IMR-90 (cell line): ENCODE measurements around the gene UGT1A10. TPM values are rescaled to one million over a fixed set of nuclear protein-coding genes. Genes with fewer than 3 reads are reported as not detected.

Source experiments
- ATAC-seq: fragments of 200-7000 bp; cut with Tn5 transposase; 2 replicates; pipeline ENCODE4 v1.9.1; 2020; ENCODE audit warnings: low read depth, mild to moderate bottlenecking, moderate library complexity
- BruUV-seq: library from RNA; stranded (reverse); fragments of 400-500 nt; replicated peaks from 2 replicates; lab custom pipeline; 2021; lab: Mats Ljungman, UMichigan
- CTCF ChIA-PET: fragments of 300-600 bp; formaldehyde crosslinking; extraction: SDS; loops from one replicate; lab custom pipeline; 2021; ENCODE audit warnings: antibody characterized with exemption; lab: Yijun Ruan, JAX
- POLR2A ChIA-PET: fragments of 300-600 bp; sonication (Branson Sonifier 250); formaldehyde crosslinking; loops from one replicate; lab custom pipeline; 2022; ENCODE audit warnings: antibody characterized with exemption; ENCODE audit not compliant: unreplicated experiment; lab: Charles Lee
- DNase-seq: peaks from one replicate; pipeline ENCODE4 v3.0.0; 2013
- H2AFZ ChIP-seq: replicated peaks from 2 replicates; pipeline ENCODE3; 2013; ENCODE audit warnings: low read length, mild to moderate bottlenecking; ENCODE audit not compliant: poor library complexity
- H2AK5ac ChIP-seq: 2 replicates; pipeline ENCODE4 v1.6.1; 2013; ENCODE audit warnings: low read depth, low read length, inconsistent platforms
- H2AK9ac ChIP-seq: replicated peaks from 2 replicates; pipeline ENCODE3; 2013; ENCODE audit warnings: mild to moderate bottlenecking, low read depth, low read length, moderate library complexity; ENCODE audit not compliant: poor library complexity
- H2BK120ac ChIP-seq: 2 replicates; pipeline ENCODE4 v1.6.1; 2013; ENCODE audit warnings: low read depth, low read length, inconsistent platforms
- H2BK15ac ChIP-seq: 3 replicates; pipeline ENCODE4 v1.6.1; 2013; ENCODE audit warnings: low read depth, low read length, inconsistent platforms
- H2BK20ac ChIP-seq: 2 replicates; pipeline ENCODE4 v1.6.1; 2013; ENCODE audit warnings: low read depth, mild to moderate bottlenecking, inconsistent platforms, low read length, moderate library complexity
- H2BK5ac ChIP-seq: 2 replicates; pipeline ENCODE4 v1.6.1; 2013; ENCODE audit warnings: mild to moderate bottlenecking, low read depth, low read length, inconsistent platforms; ENCODE audit not compliant: poor library complexity, severe bottlenecking
- H3K14ac ChIP-seq: replicated peaks from 2 replicates; pipeline ENCODE4 v1.6.1; 2013; ENCODE audit warnings: low read depth, low read length, inconsistent platforms
- H3K18ac ChIP-seq: 2 replicates; pipeline ENCODE4 v1.6.1; 2013; ENCODE audit warnings: low read depth, low read length, control low read depth
- H3K23ac ChIP-seq: 2 replicates; pipeline ENCODE4 v1.6.1; 2013; ENCODE audit warnings: low read depth, low read length, inconsistent platforms
- H3K27ac ChIP-seq: 2 replicates; pipeline ENCODE4 v1.5.1; 2013; ENCODE audit warnings: mild to moderate bottlenecking, control low read depth, low read length; ENCODE audit not compliant: insufficient read depth
- H3K27me3 ChIP-seq: 2 replicates; pipeline ENCODE4 v1.6.1; 2013; ENCODE audit warnings: low read length; ENCODE audit not compliant: control insufficient read depth, insufficient read depth
- H3K36me3 ChIP-seq: 2 replicates; pipeline ENCODE4 v1.6.1; 2013; ENCODE audit warnings: low read length, mixed read lengths; ENCODE audit not compliant: control insufficient read depth, insufficient read depth
- H3K4ac ChIP-seq: 2 replicates; pipeline ENCODE4 v1.6.1; 2013; ENCODE audit warnings: low read depth, low read length, inconsistent platforms
- H3K4me1 ChIP-seq: 2 replicates; pipeline ENCODE4 v1.6.1; 2013; ENCODE audit warnings: low read length, mixed read lengths; ENCODE audit not compliant: control insufficient read depth, insufficient read depth
- H3K4me2 ChIP-seq: 2 replicates; pipeline ENCODE4 v1.6.1; 2013; ENCODE audit warnings: low read depth, mild to moderate bottlenecking, control low read depth, low read length, moderate library complexity
- H3K4me3 ChIP-seq: 2 replicates; pipeline ENCODE4 v1.5.1; 2013; ENCODE audit warnings: low read depth, mild to moderate bottlenecking, control low read depth, low read length, moderate library complexity; ENCODE audit not compliant: insufficient read depth
- H3K56ac ChIP-seq: 2 replicates; pipeline ENCODE4 v1.6.1; 2013; ENCODE audit warnings: low read length, inconsistent platforms; ENCODE audit not compliant: insufficient read depth; ENCODE audit errors: extremely low read depth
- H3K79me1 ChIP-seq, 2 experiments: 2 replicates each; pipeline ENCODE4 v1.6.1; 2013; ENCODE audit warnings: low read length in 2 of 2, inconsistent platforms in 1 of 2, low read depth in 1 of 2
- H3K9ac ChIP-seq: 2 replicates; pipeline ENCODE4 v1.6.1; 2013; ENCODE audit warnings: low read depth, low read length, control low read depth
- H3K9me1 ChIP-seq: 2 replicates; pipeline ENCODE4 v1.6.1; 2013; ENCODE audit warnings: low read length, inconsistent platforms; ENCODE audit not compliant: insufficient read depth
- H3K9me3 ChIP-seq: 2 replicates; pipeline ENCODE4 v1.6.1; 2013; ENCODE audit warnings: low read length; ENCODE audit not compliant: control insufficient read depth, insufficient read depth
- H4K20me1 ChIP-seq: 2 replicates; pipeline ENCODE4 v1.6.1; 2013; ENCODE audit warnings: low read length, inconsistent platforms; ENCODE audit not compliant: insufficient read depth
- H4K5ac ChIP-seq: 2 replicates; pipeline ENCODE4 v1.6.1; 2013; ENCODE audit warnings: mild to moderate bottlenecking, low read depth, low read length, control low read depth
- H4K8ac ChIP-seq, 2 experiments: 2 replicates each; pipeline ENCODE4 v1.6.1; 2013; ENCODE audit warnings: low read depth in 2 of 2, low read length in 2 of 2, control low read depth in 1 of 2, inconsistent platforms in 1 of 2
- H4K91ac ChIP-seq: 2 replicates; pipeline ENCODE4 v1.6.1; 2013; ENCODE audit warnings: low read depth, low read length, inconsistent platforms; ENCODE audit not compliant: insufficient read depth
- BHLHE40 ChIP-seq: fragments of 150-350 bp; IDR thresholded peaks from 2 replicates; pipeline ENCODE4 v1.6.1; 2016; ENCODE audit warnings: mild to moderate bottlenecking, low read depth, low read length
- CEBPB ChIP-seq: IDR thresholded peaks from 2 replicates; pipeline ENCODE4 v1.6.1; 2012; ENCODE audit warnings: low read depth, low read length, improper control_type of control experiment
- CHD1 ChIP-seq: IDR thresholded peaks from 2 replicates; pipeline ENCODE4 v1.6.1; 2012; ENCODE audit warnings: low read depth, low read length, improper control_type of control experiment
- CTCF ChIP-seq: conservative IDR thresholded peaks from 2 replicates; pipeline ENCODE4 v1.5.1; 2012; ENCODE audit warnings: mild to moderate bottlenecking, low read depth, low read length, improper control_type of control experiment
- ELK1 ChIP-seq: fragments of 150-350 bp; IDR thresholded peaks from 2 replicates; pipeline ENCODE4 v1.6.1; 2016; ENCODE audit warnings: low read depth, mild to moderate bottlenecking, low read length, moderate library complexity, borderline replicate concordance
- FOS ChIP-seq: fragments of 150-350 bp; IDR thresholded peaks from 2 replicates; pipeline ENCODE4 v1.6.1; 2016; ENCODE audit warnings: low read depth, low read length
- MAFK ChIP-seq: IDR thresholded peaks from 2 replicates; pipeline ENCODE4 v1.6.1; 2012; ENCODE audit warnings: low read depth, low read length, improper control_type of control experiment
- MAZ ChIP-seq: IDR thresholded peaks from 2 replicates; pipeline ENCODE4 v1.6.1; 2012; ENCODE audit warnings: low read depth, mild to moderate bottlenecking, low read length, improper control_type of control experiment, moderate library complexity, borderline replicate concordance
- MXI1 ChIP-seq: IDR thresholded peaks from 2 replicates; pipeline ENCODE4 v1.6.1; 2012; ENCODE audit warnings: low read depth, mild to moderate bottlenecking, low read length, moderate library complexity, borderline replicate concordance
- NFE2L2 ChIP-seq: fragments of 150-350 bp; IDR thresholded peaks from 2 replicates; pipeline ENCODE4 v1.6.1; 2016; ENCODE audit warnings: low read depth, mild to moderate bottlenecking, low read length
- POLR2A ChIP-seq: IDR thresholded peaks from 2 replicates; pipeline ENCODE4 v1.6.1; 2012; ENCODE audit warnings: mild to moderate bottlenecking, low read depth, low read length
- RAD21 ChIP-seq: IDR thresholded peaks from 2 replicates; pipeline ENCODE4 v1.6.1; 2012; ENCODE audit warnings: low read length, improper control_type of control experiment
- RCOR1 ChIP-seq: IDR thresholded peaks from 2 replicates; pipeline ENCODE4 v1.6.1; 2012; ENCODE audit warnings: mild to moderate bottlenecking, low read length, improper control_type of control experiment; ENCODE audit not compliant: insufficient replicate concordance
- RFX5 ChIP-seq: IDR thresholded peaks from 2 replicates; pipeline ENCODE4 v1.8.0; 2012; ENCODE audit warnings: low read depth, mild to moderate bottlenecking, low read length, moderate library complexity
- SMC3 ChIP-seq: fragments of 150-350 bp; IDR thresholded peaks from 2 replicates; pipeline ENCODE4 v1.6.1; 2016; ENCODE audit warnings: low read depth, mild to moderate bottlenecking, antibody characterized with exemption, low read length, moderate library complexity
- USF2 ChIP-seq: fragments of 150-350 bp; IDR thresholded peaks from 2 replicates; pipeline ENCODE4 v1.6.1; 2017; ENCODE audit warnings: mild to moderate bottlenecking, antibody characterized with exemption, low read length, low read depth
- WGBS, 2 experiments: methylation state at CpG; one replicate each; pipeline versions ENCODE4 v1.1.5 to v1.1.7; 2013; ENCODE audit warnings: missing lambda C conversion rate in 2 of 2; ENCODE audit not compliant: insufficient read length in 1 of 2; ENCODE audit errors: extremely low coverage in 2 of 2; 5-methylcytosine and 5-hydroxymethylcytosine counted together
- dilution Hi-C: fragments of 300-500 bp; cut with HindIII; formaldehyde crosslinking; loops from one replicate; pipeline ENCODE4 v1.14.3; 2018; ENCODE audit warnings: low sequenced_read_pairs; ENCODE audit not compliant: unreplicated experiment
- in situ Hi-C: fragments of 300-500 bp; cut with MboI; formaldehyde crosslinking; loops from 3 replicates; pipeline ENCODE4 v1.14.3; 2019; ENCODE audit warnings: low sequenced_read_pairs, inconsistent platforms, mixed read lengths
- intact Hi-C: fragments of 100-400 bp; cut with micrococcal nuclease; formaldehyde crosslinking; loops from 2 replicates; pipeline ENCODE4 v1.10.0; 2022
- polyA plus RNA-seq, 3 experiments: library from polyadenylated mRNA; depleted of rRNA; stranded (reverse); fragments of >200 nt; gene quantifications; 2 replicates each; pipeline ENCODE4 v1.2.3, GENCODE V29; 2012; ENCODE audit warnings: low replicate concordance in 1 of 3
- total RNA-seq: library from RNA; depleted of rRNA; stranded (reverse); fragments of >200 nt; gene quantifications from 2 replicates; pipeline ENCODE4 v1.2.3, GENCODE V29; 2012

UGT1A10 gene
- total and polyA plus RNA-seq, 2 of the 4 experiments (the other 2 are of a cell fraction), result not detected

GRCh38 chr2:233679196-233679595 lies 42.9 kb downstream of the UGT1A10 start:
- Histone ChIP-seq H4K20me1 (no peaks in the 10 kb centered on the region), H3K23ac (no peak overlapping the region), H3K56ac (no peak overlapping the region), H3K79me1 (no peaks in the 10 kb centered on the region), H2BK20ac (no peak overlapping the region), H3K18ac (no peak overlapping the region), H3K27me3 (peaks cover 1% of the 10 kb centered on the region), H3K9me1 (no peaks in the 10 kb centered on the region), H3K14ac (no peak overlapping the region), H2BK120ac (no peak overlapping the region), H3K4me2 (no peak overlapping the region), H3K4me3 (no peak overlapping the region), H3K27ac (no peak overlapping the region), H3K4ac (no peak overlapping the region), H4K5ac (no peak overlapping the region), H3K9ac (no peak overlapping the region), H2BK5ac (no peak overlapping the region), H2AK5ac (no peak overlapping the region), H2BK15ac (no peak overlapping the region), H2AFZ (no peak overlapping the region), H4K91ac (no peak overlapping the region), H3K4me1 (no peaks in the 10 kb centered on the region), H3K36me3 (no peaks in the 10 kb centered on the region), H4K8ac (no peak overlapping the region), H3K9me3 (no peaks in the 10 kb centered on the region), H2AK9ac (no peak overlapping the region)
- TF ChIP-seq CEBPB (no peak), USF2 (no peak), ELK1 (no peak), CHD1 (no peak), BHLHE40 (no peak), RAD21 (no peak), RFX5 (no peak), MXI1 (no peak), FOS (no peak), MAZ (no peak), NFE2L2 (no peak), MAFK (no peak), POLR2A (no peak), RCOR1 (no peak), CTCF (no peak), SMC3 (no peak)
- ATAC-seq, result no peak
- CTCF ChIA-PET, result no interaction called here
- no peak for DNase-seq
- intact Hi-C loops, result no loop called here
- in situ Hi-C loops, result no loop called here
- no TSS peak for BruUV-seq
- POLR2A ChIA-PET, result no interaction called here
- dilution Hi-C loops, result no loop called here
- no CpG with 5 or more reads among the region's 4 CpGs for WGBS, 2 experiments
